Suprapubic skin (tissue), 4 donors: ENCODE measurements around the gene RIPOR3. TPM values are rescaled to one million over a fixed set of nuclear protein-coding genes. Genes with fewer than 3 reads are reported as not detected.

Experiments
- DNase-seq, 2 donors: peaks; one replicate each; pipeline ENCODE4 v3.0.0-alpha.2; 2019; ENCODE audit warnings: low spot score in 2 of 2
- H3K27ac ChIP-seq: fragments of 200-600 bp; sonication (generic); one replicate; pipeline ENCODE4 v1.5.1; 2019
- H3K27me3 ChIP-seq: fragments of 200-600 bp; sonication (generic); one replicate; pipeline ENCODE4 v1.5.1; 2019
- H3K36me3 ChIP-seq: fragments of 200-600 bp; sonication (generic); one replicate; pipeline ENCODE4 v1.5.1; 2019
- H3K4me1 ChIP-seq: fragments of 200-600 bp; sonication (generic); one replicate; pipeline ENCODE4 v1.5.1; 2019
- H3K4me3 ChIP-seq: fragments of 200-600 bp; sonication (generic); one replicate; pipeline ENCODE4 v1.5.1; 2019; ENCODE audit warnings: mild to moderate bottlenecking
- H3K9me3 ChIP-seq: fragments of 200-600 bp; sonication (generic); one replicate; pipeline ENCODE4 v1.5.1; 2019
- CTCF ChIP-seq, 2 donors: fragments of 200-600 bp in 1 of 2; fragments of 450-650 bp in 1 of 2; sonication (generic) in 1 of 2; IDR thresholded peaks; one replicate each; pipeline ENCODE4 v1.5.1; 2016 to 2019; ENCODE audit warnings: antibody characterized with exemption in 2 of 2, mild to moderate bottlenecking in 1 of 2, moderate library complexity in 1 of 2
- EP300 ChIP-seq: sonication (generic); formaldehyde crosslinking; IDR thresholded peaks from one replicate; pipeline ENCODE4 v1.6.1; 2017; ENCODE audit warnings: antibody characterized with exemption
- POLR2A ChIP-seq, 2 donors: fragments of 450-650 bp; IDR thresholded peaks; one replicate each; pipeline ENCODE4 v1.6.1; 2017; ENCODE audit warnings: antibody characterized with exemption in 2 of 2, mild to moderate bottlenecking in 2 of 2, moderate library complexity in 2 of 2
- POLR2AphosphoS5 ChIP-seq, 3 donors: sonication (generic); formaldehyde crosslinking; IDR thresholded peaks; one replicate each; pipeline ENCODE4 v1.6.1; 2017; ENCODE audit warnings: antibody characterized with exemption in 3 of 3
- WGBS: methylation state at CpG from one replicate; pipeline ENCODE4 v1.1.5; 2018; 5-methylcytosine and 5-hydroxymethylcytosine counted together
- total RNA-seq, 4 donors: library from RNA; depleted of rRNA; stranded (reverse); fragments of >200 nt; gene quantifications; one replicate each; pipeline ENCODE4 v1.1.0, GENCODE V29; 2016

The RIPOR3 gene
- total RNA-seq, 4 donors from 2014 or later: 3.3 to 10.1 (median 5.3) TPM

- H3K9me3 ChIP-seq: no peaks in the 10 kb centered on the region
- TF ChIP-seq CTCF (IDR thresholded peaks at IDR 0.05) (no peak), POLR2A (IDR thresholded peaks at IDR 0.05) (no peak), EP300 (no peak), POLR2AphosphoS5 (IDR thresholded peaks at IDR 0.05) (no peak)
- H3K27me3 ChIP-seq: no peaks in the 10 kb centered on the region
- no peaks in the 10 kb centered on the region for H3K36me3 ChIP-seq
- WGBS: 73% methylated on average over 4 of the region's 4 CpGs
- no peak for DNase-seq
- H3K4me1 ChIP-seq: peaks cover 53% of the 10 kb centered on the region
- H3K4me3 ChIP-seq: no peak overlapping the region
- no peak overlapping the region for H3K27ac ChIP-seq
Measured at GRCh38 chr20:50536333-50536732, 155.0 kb downstream of the RIPOR3 start.

Other genes with a start within 250 kb of the RIPOR3 start
- gene PTPN1, start 181.2 kb downstream of the RIPOR3 start, total RNA-seq: 10 to 100 TPM; 33.4 to 40.9 (median 36.2) TPM
- 10 to 100 TPM in 1 of 4 donors, 1 to 10 TPM in 3; 7.6 to 10.3 (median 8.4) TPM for gene PARD6B, start 40.0 kb upstream of the RIPOR3 start, total RNA-seq
- gene BCAS4, start 103.5 kb upstream of the RIPOR3 start, total RNA-seq: 1 to 10 TPM in 3 of 4 donors, under 1 TPM in 1; 0.91 to 2.6 (median 1.2) TPM
- gene ADNP, start 239.9 kb upstream of the RIPOR3 start, total RNA-seq: 10 to 100 TPM; 58.9 to 77.1 (median 72.6) TPM